ENCODE data around the gene DNAJB5.

Gene DNAJB5

DNA sequence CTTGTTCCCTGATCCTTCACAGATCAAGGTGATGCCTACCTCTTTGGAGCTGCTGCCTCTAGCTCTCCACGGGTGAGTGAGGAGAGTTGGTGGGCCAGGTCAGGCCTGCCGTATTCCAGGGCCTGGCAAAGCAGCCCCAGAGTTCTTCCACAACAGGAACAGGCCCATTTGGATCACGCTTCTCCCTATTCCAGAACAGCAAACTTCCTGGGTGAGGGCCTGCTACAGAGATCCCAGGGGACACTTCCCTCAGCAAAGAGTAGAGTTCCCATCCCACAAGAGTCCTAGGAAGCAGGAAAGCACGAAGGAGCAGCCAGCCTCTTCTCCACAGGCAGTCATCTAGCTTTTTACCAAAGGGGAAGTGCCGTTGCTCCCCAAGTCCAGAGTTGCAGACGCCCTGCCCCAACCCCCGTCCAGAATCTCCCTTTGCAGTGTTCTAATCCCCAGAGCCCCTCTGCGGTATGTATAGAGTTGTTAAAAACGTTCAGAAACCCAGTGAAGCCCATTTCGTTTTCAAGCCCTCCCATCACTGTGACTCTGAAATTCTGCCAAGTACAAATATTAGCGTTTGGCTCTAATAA, 9.3 kb upstream of the DNAJB5 start:
- no peak overlapping the region for H3K4me3 ChIP-seq (ENCODE audit: low read length)
- no peak for DNase-seq (ENCODE audit: low read depth, low spot score)

DNA sequence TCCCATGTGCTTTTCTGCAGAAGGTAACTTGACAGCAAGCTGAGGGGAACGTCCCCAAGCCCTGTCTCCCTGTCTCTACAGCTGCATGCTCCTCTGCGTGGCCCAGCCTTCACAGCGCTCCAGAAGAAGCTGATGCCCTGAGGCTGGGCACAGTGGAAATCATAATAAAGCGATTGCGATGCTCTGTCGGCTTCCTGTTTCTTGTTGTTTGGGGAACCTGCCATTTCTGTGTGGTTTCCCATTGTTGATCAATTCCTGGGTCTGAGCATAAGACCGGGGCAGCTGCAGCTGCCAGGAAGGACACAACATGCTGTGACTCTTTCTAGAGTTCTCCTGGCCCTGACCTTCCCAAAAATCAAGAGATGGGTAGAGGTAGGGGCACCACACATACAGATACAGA, 7.2 kb upstream of the DNAJB5 start:
- DNase-seq (ENCODE audit: low read depth, low spot score): no peak

DNA sequence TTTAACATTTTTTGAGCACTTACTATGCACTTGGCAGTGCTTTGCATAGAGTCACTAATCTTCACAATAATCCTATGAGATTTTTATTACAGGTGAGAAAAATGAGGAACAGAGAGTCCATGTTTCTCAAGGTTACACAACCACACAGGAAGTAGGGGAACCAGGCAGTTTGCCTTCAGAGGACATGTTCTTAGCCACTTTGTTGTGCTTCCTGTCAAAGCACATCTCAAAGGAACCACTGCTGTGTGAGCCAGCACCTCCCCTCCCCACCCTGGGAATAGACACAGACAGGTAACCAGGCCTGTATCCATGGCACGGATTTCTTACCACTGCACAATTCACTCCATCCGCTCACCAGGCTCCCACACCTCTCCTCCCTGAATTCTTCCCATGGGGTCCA, 6.3 kb upstream of the DNAJB5 start:
- no peak overlapping the region for H3K4me3 ChIP-seq (ENCODE audit: low read length)
- DNase-seq (ENCODE audit: low read depth, low spot score): peak; percentile 91

More for the DNA sequence above, 7.2 kb upstream of the DNAJB5 start:
- no peak overlapping the region for H3K4me3 ChIP-seq (ENCODE audit: low read length)

DNA sequence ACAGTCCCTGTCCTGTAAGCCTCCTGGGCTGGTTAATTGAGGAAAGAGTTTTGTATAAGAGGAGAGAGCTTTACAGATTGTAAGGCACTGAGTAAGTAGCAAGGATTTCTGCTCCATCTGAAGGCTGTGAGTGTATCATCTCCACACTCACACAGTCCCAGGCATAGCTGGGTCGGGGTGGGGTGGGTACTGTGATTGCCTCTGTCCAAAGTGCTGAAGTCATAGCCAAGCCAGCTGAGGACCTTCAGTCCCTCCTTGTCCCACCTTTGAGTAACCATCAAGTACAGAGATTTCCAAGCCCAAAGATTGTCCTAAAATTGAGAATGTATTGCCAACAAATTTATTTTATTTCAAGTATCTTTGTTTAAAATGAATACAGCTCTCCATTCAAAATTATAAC, 5.5 kb upstream of the DNAJB5 start:
- no peak overlapping the region for H3K4me3 ChIP-seq (ENCODE audit: low read length)
- DNase-seq (ENCODE audit: low read depth, low spot score): peak; percentile 62

DNA sequence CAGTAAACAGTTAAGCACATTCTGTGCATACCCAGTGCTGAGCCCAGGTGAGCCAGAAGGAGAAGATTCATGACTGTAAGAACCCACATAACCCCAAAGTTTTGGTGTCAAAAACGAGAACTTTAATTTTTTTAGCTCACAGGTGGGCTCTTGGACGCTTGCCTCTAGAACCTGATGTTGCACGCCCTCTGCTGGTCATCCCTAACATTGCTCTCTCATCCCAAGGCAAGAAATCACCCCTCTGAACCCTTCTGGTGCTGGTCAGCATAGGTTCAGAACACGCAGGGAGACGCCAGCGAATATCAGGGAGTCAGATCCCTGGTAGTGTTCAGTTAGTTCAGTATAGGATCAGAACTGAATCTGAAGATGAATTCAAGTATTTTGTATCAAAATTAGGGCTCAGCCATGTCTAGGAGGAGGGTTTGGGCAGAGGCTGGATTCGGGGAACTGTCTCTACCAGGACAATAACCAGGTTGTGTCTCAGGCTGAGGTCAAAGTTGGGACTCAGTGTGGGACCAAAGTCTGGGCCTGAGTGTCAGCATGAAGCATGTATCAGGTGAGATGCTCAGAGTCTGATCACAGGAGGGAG, 4.1 kb upstream of the DNAJB5 start:
- H3K4me3 ChIP-seq (ENCODE audit: low read length): no peak overlapping the region
- DNase-seq (ENCODE audit: low read depth, low spot score): peak; percentile 67

DNA sequence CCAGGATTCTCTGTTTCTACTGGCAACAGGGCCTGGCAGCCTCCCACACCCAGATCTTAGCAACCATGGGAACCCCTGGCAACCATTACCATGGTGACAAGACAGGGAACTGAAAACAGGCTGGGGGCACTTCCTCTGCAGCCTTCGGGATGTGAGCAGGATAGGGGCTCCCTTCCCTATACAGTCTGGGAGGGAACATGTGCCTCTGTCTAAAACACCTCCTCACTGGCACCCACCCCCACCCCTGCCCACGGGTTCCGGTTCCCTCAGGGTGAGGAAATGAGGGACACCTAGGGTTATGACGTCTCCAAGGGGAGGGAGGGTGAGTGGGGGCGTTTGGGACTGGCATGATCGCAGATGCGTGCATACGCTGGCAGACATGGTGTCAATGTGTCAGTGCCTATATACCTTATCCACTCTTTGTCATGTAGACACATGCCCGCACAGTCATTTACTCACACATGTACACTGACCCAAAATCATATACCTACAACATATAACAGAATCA, 3.0 kb upstream of the DNAJB5 start:
- no peak overlapping the region for H3K4me3 ChIP-seq (ENCODE audit: low read length)
- DNase-seq (ENCODE audit: low read depth, low spot score): peak; percentile 64

DNA sequence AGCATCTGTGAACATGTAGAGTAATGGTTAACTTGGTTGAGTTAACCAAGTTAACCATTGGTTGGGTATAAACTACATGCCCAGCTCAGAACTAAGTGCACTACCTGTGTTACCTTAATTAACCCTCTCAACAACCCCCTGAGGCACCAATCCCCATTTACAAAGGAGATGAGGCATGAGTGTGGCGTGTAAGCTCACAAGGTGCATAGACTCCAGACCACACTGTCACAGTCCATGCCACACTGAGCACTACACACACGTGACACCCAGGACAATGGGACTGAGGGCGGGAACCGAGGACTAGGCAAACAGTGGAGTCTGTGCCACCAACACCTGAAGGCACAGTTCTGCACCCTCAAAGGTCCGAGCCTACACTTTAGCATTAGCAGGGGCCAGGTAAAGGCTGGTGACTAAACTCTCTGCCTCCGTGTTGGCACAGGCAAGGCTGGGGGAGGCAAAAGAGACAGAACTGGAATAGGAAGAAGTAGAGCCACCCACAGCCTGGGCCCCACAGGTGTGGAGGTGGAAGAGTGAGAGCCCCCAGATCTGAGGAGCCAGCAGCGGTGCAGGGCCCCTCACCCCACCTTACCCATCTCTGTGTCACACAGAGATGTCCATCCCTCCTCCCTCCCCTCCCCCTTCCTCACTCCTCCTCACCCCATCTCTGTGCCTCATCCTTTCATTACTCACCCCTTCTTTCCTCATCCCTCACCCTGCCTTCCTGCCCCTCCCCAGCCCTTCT, 2.2 kb upstream of the DNAJB5 start:
- no peak overlapping the region for H3K4me3 ChIP-seq (ENCODE audit: low read length)
- DNase-seq (ENCODE audit: low read depth, low spot score): no peak

DNA sequence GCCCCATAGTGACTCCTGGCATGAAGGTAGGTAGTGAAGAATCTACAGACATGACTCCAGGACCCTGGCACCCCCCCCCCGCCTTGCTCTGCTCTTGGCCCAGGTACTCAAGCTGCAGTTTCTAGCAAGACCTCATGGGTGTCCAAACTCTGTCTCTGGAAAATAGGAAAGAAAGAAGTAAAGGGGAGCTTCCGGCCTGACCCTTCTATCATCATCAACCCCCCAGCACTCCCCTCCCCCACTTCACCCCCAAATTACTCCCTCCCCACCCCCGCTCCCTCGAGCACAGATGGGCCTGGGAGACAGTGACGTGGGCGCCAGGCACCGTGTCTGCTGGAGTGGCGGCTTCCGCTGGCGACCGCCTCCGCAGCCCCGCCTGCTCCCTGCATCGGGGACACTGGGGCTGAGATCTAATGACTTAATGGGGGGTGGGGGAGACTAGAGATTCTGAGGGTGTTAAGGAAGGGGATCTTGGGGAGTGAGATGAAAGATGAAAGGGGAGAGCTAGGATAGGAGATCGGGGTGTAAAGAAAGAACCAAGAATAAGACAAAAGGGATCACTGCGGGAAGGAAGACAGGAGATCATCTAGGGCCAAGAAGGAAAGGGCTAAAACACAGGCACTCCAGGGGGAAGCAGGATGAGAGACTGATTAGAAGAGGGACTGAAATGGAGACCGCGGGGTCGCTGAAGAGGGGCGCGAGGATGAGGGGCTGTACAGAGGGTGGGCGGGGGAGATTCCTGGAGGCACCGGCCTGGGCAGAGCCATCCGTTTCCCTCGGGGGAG, 1.1 kb upstream of the DNAJB5 start:
- H3K4me3 ChIP-seq (ENCODE audit: low read length): peak overlapping the region; percentile 83
- no peak for DNase-seq (ENCODE audit: low read depth, low spot score)

DNA sequence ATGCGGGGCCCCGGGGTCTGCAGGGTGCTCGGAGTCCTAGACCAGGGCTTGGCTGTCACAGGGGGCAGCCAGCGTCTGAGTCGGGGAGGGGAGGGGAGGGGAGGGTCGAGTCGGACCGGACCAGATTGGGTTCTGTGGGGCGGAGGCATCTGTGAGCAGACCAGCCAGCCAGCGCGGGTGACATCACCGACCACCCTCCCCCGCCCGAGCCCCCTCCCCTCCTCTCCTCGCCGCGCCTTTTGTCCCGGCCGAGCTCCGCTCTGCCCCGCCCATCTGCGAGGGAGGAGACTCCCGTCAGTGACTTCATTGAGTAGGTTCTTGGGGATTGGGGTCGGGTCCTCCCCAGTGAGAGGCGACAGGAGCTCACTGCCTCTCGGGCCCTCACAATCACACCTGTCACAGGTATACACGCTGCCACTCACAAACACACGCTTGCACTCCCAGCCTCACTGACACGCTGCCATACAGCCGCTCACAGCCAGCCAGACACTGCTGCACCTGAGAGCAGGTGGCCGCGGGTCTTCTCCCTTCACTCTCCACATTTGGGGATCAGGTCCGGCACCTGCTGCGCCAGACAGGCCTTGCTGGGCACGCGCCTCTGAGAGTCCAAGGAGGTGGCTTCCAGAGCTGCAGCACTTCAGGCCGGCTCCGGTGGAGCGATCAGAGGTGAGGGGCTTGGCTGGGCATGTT, 546 bp downstream of the DNAJB5 start:
- no peak for DNase-seq (ENCODE audit: low read depth, low spot score)
- H3K4me3 ChIP-seq (ENCODE audit: low read length): peak overlapping the region; percentile 69

DNA sequence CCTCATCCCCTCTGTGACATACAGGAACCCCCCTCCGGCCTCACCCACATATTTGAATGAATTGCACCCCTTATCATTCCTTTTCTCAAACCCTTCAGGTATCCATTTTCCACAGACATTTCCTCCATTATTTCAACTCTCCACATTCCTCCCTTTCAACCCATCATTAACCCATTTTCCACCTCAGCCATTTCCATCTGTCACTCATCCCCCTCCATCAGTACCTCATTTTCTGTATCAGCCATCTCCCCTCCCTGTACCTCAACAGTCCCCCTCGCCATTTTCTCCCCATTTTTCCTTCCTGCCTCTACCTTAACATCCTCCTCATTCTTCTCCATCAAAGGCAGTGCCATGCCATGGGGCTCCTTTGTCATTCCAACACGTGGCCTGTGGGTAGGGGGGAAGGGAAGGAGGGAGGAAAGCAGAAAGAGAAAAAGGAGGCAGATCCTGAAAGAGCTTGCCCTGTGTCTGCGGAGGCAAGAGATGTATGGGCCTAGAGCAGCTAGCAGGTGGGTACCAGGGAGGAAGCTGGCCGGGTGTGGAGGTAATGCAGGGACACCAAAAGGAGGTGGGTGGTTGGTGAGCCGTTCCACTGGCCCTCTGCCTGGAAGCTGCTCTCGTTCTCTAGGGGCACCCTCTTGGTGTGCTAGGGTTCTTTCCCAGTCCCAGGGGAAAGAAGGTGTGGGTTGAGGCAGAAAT, 1.5 kb downstream of the DNAJB5 start:
- H3K4me3 ChIP-seq (ENCODE audit: low read length): no peak overlapping the region
- DNase-seq (ENCODE audit: low read depth, low spot score): no peak

DNA sequence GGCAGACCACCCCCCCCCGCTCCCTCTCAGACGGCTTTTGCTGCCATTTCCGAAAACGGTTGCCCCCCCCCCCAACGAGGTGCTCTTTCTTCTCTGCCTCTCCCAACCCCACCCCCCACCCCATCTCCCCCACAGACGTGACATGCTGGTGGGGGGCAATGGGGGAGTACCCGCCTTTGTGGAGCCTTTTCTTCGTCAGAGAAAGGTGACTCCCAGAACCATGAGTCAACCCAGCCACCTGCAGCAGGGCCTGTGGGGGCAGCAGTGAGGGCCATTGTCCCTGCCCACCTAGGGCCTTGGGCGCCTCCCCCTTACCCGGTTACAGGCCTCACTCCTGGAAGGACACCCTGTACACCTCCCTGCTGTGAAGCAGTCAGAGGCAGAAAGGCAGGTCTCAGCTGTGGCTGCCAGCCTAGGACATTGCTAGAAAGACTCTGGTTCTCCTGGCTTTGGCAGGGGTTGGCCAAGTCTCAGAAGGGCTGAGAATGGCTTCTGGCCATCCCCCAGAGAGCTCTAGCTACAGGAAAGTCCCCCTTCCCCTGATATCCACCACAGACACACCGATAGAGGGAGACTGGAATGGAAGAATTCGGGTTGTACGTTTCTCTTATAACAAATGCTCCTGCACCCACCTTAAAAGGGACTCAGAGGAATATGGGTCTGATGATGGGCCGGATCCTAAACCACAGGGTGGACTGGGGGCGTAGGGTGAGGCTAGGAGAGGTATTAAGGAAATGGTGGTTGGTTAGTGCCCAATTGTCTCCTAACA, 2.2 kb downstream of the DNAJB5 start:
- DNase-seq (ENCODE audit: low read depth, low spot score): no peak
- no peak overlapping the region for H3K4me3 ChIP-seq (ENCODE audit: low read length)

DNA sequence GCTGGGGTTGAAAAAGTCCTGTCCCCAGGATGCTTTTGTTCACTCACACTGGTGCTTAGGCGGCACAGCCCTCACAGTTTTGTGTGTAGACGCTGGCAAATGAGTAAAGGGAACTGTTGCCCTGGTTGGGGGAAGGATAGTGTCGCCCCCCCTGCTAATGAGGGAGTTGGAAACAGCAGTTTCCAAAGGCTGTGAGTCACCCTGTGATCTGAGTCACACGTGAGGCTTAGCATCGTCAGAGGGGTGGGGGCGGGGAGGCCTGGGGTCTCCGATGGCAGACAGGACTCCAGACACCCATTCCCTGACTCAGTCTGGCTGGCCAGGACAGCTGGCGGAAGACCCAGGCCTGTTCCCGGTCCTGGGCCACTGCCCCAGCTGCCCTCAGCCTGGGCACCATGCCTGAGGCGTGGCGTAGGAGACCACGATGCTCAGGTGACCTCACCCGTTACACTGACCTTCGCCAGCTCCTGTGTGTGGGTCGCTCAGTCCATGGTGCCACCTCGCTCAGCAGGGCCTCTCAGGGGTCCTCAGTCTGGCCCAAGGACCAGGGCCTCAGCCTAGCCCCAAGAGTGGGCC, 2.9 kb downstream of the DNAJB5 start:
- H3K4me3 ChIP-seq (ENCODE audit: low read length): no peak overlapping the region
- DNase-seq (ENCODE audit: low read depth, low spot score): no peak

DNA sequence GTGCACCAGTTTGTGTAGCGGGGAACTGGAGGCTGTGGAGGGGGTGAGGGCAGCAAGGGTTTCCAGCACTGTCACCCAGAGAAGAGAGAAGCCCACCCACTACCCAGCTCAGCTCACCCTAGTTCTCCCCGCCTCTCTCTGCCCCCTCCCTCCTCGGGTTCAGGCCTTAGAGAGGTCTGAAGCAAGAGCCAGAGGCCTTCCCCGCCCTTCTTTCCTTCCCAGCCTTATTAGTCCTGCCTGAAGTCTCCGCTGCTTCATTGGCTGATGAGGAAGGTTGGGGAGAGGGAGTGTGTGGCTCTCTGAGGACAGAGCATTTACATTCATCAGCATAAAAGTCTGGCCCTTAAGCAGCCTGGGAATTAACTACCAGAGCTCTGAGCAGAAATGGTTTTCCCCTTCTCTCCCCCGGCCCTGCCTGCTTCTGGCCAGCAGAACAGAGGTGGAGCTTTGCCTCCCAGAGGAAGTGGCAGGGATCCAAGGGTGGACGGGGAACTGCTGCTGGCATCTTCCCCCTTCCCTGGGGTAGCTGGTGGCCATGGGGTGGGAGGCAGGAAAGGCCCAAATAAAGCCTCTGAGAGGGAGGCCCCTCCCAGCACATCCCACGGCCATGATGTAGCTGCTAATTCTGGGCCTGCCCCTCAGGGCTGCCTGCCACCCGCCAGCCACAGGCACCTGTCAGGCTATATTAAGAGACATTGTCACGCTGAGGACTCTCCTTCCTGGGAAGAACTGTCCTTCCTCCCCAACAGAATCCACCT, 4.1 kb downstream of the DNAJB5 start:
- DNase-seq (ENCODE audit: low read depth, low spot score): no peak
- H3K4me3 ChIP-seq (ENCODE audit: low read length): no peak overlapping the region

DNA sequence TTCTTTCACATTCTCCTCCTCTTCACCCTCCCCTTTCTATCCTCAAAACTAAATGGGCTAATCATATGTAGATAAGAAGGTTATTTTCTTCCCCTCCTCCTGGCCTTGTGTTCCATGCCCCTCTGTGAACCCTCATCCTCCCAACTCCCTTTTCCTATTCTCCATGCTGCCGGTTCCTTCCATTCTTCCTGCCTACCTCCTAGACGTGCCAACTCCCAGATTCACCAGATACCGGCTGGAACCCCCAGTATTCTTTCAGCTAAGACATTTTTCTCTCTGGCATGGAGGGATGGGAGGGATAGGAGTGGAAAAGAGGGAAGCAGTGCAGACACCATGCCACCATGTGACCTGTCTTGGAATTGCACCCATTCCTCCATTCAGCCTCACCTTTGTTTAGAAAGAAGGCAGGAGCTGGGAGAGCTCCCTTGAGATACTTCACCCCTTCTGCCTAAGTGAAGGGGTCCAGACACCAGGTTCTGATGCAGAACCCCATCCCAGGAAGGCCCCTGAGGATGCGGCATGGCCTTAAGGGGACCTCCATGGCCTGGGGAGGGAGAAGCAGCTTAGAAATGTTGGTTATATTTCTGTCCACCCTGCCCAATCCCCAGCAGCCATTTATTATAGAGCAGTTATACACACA, 4.8 kb downstream of the DNAJB5 start:
- no peak overlapping the region for H3K4me3 ChIP-seq (ENCODE audit: low read length)
- no peak for DNase-seq (ENCODE audit: low read depth, low spot score)

DNA sequence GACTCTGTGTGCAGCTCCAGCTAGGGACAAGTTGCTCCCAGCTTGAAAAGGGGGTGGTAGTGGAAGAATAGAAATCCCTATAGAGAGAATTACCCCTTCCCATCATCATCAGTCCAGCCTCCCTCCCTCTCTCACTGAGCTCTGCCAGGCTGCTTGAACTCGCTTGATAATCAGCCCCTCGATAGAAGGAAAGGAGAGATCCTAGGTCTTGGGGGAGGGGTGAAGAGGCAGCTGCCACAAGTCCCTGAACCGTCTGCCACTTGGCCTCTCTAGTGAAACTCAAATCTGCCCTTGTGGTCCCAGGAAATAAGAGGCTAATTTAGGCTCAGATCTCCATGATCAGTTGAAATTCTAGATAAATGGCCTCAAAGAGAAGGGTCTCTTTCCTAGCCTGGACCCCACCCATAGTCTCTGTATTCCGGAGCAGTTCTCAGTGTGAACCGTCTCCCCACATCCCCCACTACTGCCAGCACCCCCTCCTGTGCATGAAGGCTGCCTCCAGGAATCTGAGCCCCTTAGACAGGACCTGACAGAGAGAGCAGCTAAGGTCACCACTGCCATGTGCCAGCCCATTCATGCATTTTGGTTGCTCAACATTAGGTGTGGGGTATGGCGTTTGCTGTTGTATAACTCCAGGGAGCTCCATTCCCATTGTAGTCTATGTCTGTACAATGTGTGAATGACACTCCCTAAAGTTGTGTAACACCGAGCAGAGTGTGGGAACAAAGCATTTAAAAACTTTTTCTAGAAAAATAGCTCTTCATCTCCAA, 5.5 kb downstream of the DNAJB5 start:
- no peak for DNase-seq (ENCODE audit: low read depth, low spot score)
- H3K4me3 ChIP-seq (ENCODE audit: low read length): no peak overlapping the region

DNA sequence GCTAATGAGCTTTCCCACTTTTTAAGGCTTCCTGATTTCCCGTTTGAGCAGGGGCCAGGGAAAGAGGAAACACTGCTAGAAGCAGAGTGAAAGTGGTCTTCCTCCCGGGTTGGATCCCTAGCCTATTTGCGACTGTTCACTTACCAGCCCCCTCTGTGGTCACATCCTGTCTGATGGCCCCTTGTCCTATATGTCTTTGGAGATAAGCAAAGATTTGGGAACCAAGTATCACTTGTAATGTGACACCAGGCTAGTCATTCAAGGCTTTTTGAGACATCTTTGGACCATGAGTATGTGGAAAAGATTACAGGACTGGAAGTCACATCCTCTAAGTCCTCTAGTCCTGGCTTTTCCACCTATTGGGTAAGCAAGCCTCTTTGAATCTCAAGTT, 6.1 kb downstream of the DNAJB5 start:
- no peak overlapping the region for H3K4me3 ChIP-seq (ENCODE audit: low read length)
- no peak for DNase-seq (ENCODE audit: low read depth, low spot score)
